Eye (tissue), 1 donor: ENCODE data around the gene MED1.

Experiments used
- DNase-seq: peaks from one replicate; pipeline ENCODE4 v3.0.0-alpha.2; 2015

The MED1 gene

GRCh38 chr17:39361064-39361463, 90.0 kb downstream of the MED1 start:
- DNase-seq: no peak

GRCh38 chr17:39360537-39360936, 90.5 kb downstream of the MED1 start:
- DNase-seq: no peak

- DNase-seq: no peak
These were observed 91.1 kb downstream of the MED1 start for GRCh38 chr17:39359994-39360393.

- no peak for DNase-seq
These were observed 93.1 kb downstream of the MED1 start for GRCh38 chr17:39357986-39358385.

GRCh38 chr17:39357488-39357887, 93.6 kb downstream of the MED1 start:
- no peak for DNase-seq
